GM12878 (cell line): ENCODE results near the gene CDK11A. TPM values are rescaled to one million over a fixed set of nuclear protein-coding genes. Genes with fewer than 3 reads are reported as not detected.
"Not testable (repeated sequence)": the region's sequence is repeated elsewhere in the genome, so short reads cannot be mapped to it uniquely, and the experiment has no call there.

ENCODE experiments used
- ATAC-seq: fragments of 200-7000 bp; cut with Tn5 transposase; 3 replicates; pipeline ENCODE4 v1.9.1; 2020; ENCODE audit warnings: mild to moderate bottlenecking, moderate library complexity
- BruUV-seq: library from RNA; stranded (reverse); fragments of 400-500 nt; replicated peaks from 2 replicates; lab custom pipeline; 2021; lab: Mats Ljungman, UMichigan
- CTCF ChIA-PET: fragments of 300-600 bp; sonication (Branson Sonifier 250); formaldehyde crosslinking; extraction: SDS; loops from one replicate; lab custom pipeline; 2021; ENCODE audit warnings: inconsistent platforms; lab: Yijun Ruan, JAX
- POLR2A ChIA-PET: fragments of 350-600 bp; formaldehyde crosslinking; extraction: SDS; loops from one replicate; lab custom pipeline; 2021; ENCODE audit warnings: inconsistent platforms; lab: Charles Lee
- RAD21 ChIA-PET: fragments of 300-600 bp; sonication (Branson Sonifier 250); formaldehyde crosslinking; loops from one replicate; lab custom pipeline; 2023; ENCODE audit warnings: antibody characterized with exemption; ENCODE audit not compliant: unreplicated experiment; lab: Charles Lee
- SMC1A ChIA-PET: fragments of 300-600 bp; sonication (Branson Sonifier 250); formaldehyde crosslinking; loops from one replicate; lab custom pipeline; 2023; ENCODE audit not compliant: unreplicated experiment, uncharacterized antibody; lab: Charles Lee
- DNase-seq: peaks from one replicate; pipeline ENCODE4 v3.0.0-alpha.2; 2011; ENCODE audit warnings: low read depth, low spot score
- FAIRE-seq: peaks from 3 replicates; lab custom pipeline; 2011; peaks lifted over from hg19 to GRCh38; lab: Jason Lieb, UNC
- H2AFZ ChIP-seq: 2 replicates; pipeline ENCODE4 v1.6.0; 2011; ENCODE audit warnings: low read depth, low read length, control low read depth; ENCODE audit not compliant: control insufficient read depth
- H3K27ac ChIP-seq: 2 replicates; pipeline ENCODE4 v1.5.1; 2011; ENCODE audit warnings: control low read depth; ENCODE audit not compliant: control insufficient read depth, insufficient read depth
- H3K27me3 ChIP-seq, 2 experiments: replicated peaks in 1 of 2; 2 replicates each; pipeline versions ENCODE4 v1.6.0 to v1.6.1; 2011; ENCODE audit warnings: low read length in 1 of 2; ENCODE audit not compliant: control insufficient read depth in 2 of 2, insufficient read depth in 2 of 2
- H3K36me3 ChIP-seq, 2 experiments: 2 replicates each; pipeline ENCODE4 v1.5.1; 2011; ENCODE audit warnings: low read length in 1 of 2; ENCODE audit not compliant: control insufficient read depth in 2 of 2, insufficient read depth in 2 of 2
- H3K4me1 ChIP-seq: 2 replicates; pipeline ENCODE4 v1.6.1; 2011; ENCODE audit warnings: mild to moderate bottlenecking, low read length, moderate library complexity, mixed read lengths; ENCODE audit not compliant: control insufficient read depth, insufficient read depth
- H3K4me2 ChIP-seq: 2 replicates; pipeline ENCODE4 v1.6.0; 2011; ENCODE audit warnings: control low read depth; ENCODE audit not compliant: control insufficient read depth, insufficient read depth
- H3K4me3 ChIP-seq: fragments of 200-600 bp; sonication (generic); 2 replicates; pipeline ENCODE4 v1.5.1; 2016
- H3K79me2 ChIP-seq: 2 replicates; pipeline ENCODE4 v1.6.0; 2011; ENCODE audit warnings: low read length; ENCODE audit not compliant: control insufficient read depth, insufficient read depth
- H3K9ac ChIP-seq: 2 replicates; pipeline ENCODE4 v1.8.0; 2011; ENCODE audit warnings: low read length, control low read depth, mixed read lengths; ENCODE audit not compliant: control insufficient read depth, insufficient read depth
- H3K9me3 ChIP-seq: replicated peaks from 3 replicates; pipeline ENCODE4 v1.5.1; 2011; ENCODE audit warnings: mild to moderate bottlenecking, low read length; ENCODE audit not compliant: control insufficient read depth, insufficient read depth
- H4K20me1 ChIP-seq: 2 replicates; pipeline ENCODE4 v1.6.0; 2011; ENCODE audit not compliant: control insufficient read depth, insufficient read depth
- IKZF1 ChIP-seq: fragments of 450-650 bp; conservative IDR thresholded peaks from 2 replicates; pipeline ENCODE4 v1.6.1; 2017; ENCODE audit warnings: antibody characterized with exemption, mild to moderate bottlenecking
- MEF2B ChIP-seq: fragments of 450-650 bp; IDR thresholded peaks from 2 replicates; pipeline ENCODE4 v1.6.1; 2018; ENCODE audit warnings: mild to moderate bottlenecking, moderate library complexity; ENCODE audit not compliant: partially characterized antibody, poor library complexity, severe bottlenecking
- NFYA ChIP-seq: IDR thresholded peaks from 2 replicates; pipeline ENCODE4 v1.6.1; 2011; ENCODE audit warnings: low read depth, mild to moderate bottlenecking, low read length, improper control_type of control experiment, borderline replicate concordance
- POLR2A ChIP-seq: IDR thresholded peaks from 2 replicates; pipeline ENCODE4 v1.6.1; 2011; ENCODE audit warnings: low read depth, mild to moderate bottlenecking, low read length
- SPI1 ChIP-seq: IDR thresholded peaks from 2 replicates; pipeline ENCODE4 v1.6.1; 2011; ENCODE audit warnings: low read depth, mild to moderate bottlenecking, low read length, moderate library complexity, borderline replicate concordance; ENCODE audit not compliant: insufficient read depth
- WGBS: methylation state at CpG from one replicate; pipeline ENCODE4 v1.1.6; 2016; ENCODE audit warnings: low lambda C conversion rate; ENCODE audit not compliant: insufficient replicate concordance, insufficient coverage; ENCODE audit errors: missing lambda C conversion rate; 5-methylcytosine and 5-hydroxymethylcytosine counted together
- in situ Hi-C: fragments of 300-500 bp; cut with MboI; formaldehyde crosslinking; loops from 9 replicates; pipeline ENCODE4 v1.14.3; 2018; ENCODE audit warnings: mixed read lengths
- intact Hi-C: fragments of 100-400 bp; cut with micrococcal nuclease; formaldehyde crosslinking; loops from one replicate; pipeline ENCODE4 v1.14.2; 2022; ENCODE audit not compliant: unreplicated experiment
- polyA plus RNA-seq, 11 experiments: library from polyadenylated mRNA; depleted of rRNA in 4 of 11; unstranded in 6 of 11; stranded (reverse) in 5 of 11; fragments of >200 nt; fragmentation: Nextera tagmentation in 4 of 11; fragmentation: Illumina TruSeq in 1 of 11; extraction: Ambion mirVana in 4 of 11; extraction: Trizol in 1 of 11; gene quantifications; 1 replicate in 1 of 11; 2 replicates in 10 of 11; pipeline versions ENCODE4 v1.2.1 to v1.2.3, GENCODE V29; 2011 to 2016; ENCODE audit warnings: inconsistent platforms in 2 of 11, missing spikeins in 2 of 11, low read depth in 1 of 11
- total RNA-seq, 4 experiments: library from RNA; depleted of rRNA in 3 of 4; stranded (reverse); fragments of >200 nt in 3 of 4; fragmentation: Illumina TruSeq in 1 of 4; extraction: Trizol in 1 of 4; gene quantifications; 2 replicates each; pipeline versions ENCODE4 v1.2.1 to v1.2.3, GENCODE V29; 2013 to 2021

The CDK11A gene
- total and polyA plus RNA-seq, 10 of the 15 experiments (the other 5 are each of a cell fraction or from before 2014, with no cell fraction given): 5.1 to 46.0 (median 25.9) TPM

- H3K27me3 ChIP-seq, ATAC-seq, H3K4me3 ChIP-seq, FAIRE-seq, DNase-seq, H3K9me3 ChIP-seq, CTCF ChIA-PET, H3K4me2 ChIP-seq, H3K9ac ChIP-seq, intact Hi-C loops, H3K4me1 ChIP-seq, in situ Hi-C loops, H2AFZ ChIP-seq, H3K36me3 ChIP-seq, H3K27ac ChIP-seq, POLR2A ChIA-PET, BruUV-seq, RAD21 ChIA-PET, SMC1A ChIA-PET, H4K20me1 ChIP-seq: not testable (repeated sequence)
- H3K79me2 ChIP-seq: peaks cover 14% of the 10 kb centered on the region
- 67% methylated on average over 3 of the region's 7 CpGs for WGBS
These were observed 34.6 kb downstream of the CDK11A start for GRCh38 chr1:1689526-1689925.

GRCh38 chr1:1687846-1688245 lies 36.3 kb downstream of the CDK11A start:
- Histone ChIP-seq H3K9ac (no peak overlapping the region), H3K27me3 (no peaks in the 10 kb centered on the region), H3K36me3 (peaks cover 0 to 6% of the 10 kb centered on the region in 2 experiments; a peak in 1 of 4 replicates), H3K79me2 (peaks cover 14% of the 10 kb centered on the region), H3K9me3 (no peaks in the 10 kb centered on the region), H3K27ac (no peak overlapping the region), H2AFZ (no peak overlapping the region), H3K4me3 (no peak overlapping the region), H3K4me1 (no peaks in the 10 kb centered on the region; the same call in 1 of the 2 replicates), H3K4me2 (no peak overlapping the region), H4K20me1 (no peaks in the 10 kb centered on the region)
- ChIA-PET CTCF (no interaction called here), POLR2A (no interaction called here), RAD21 (no interaction called here), SMC1A (no interaction called here)
- WGBS: 87% methylated on average over 9 of the region's 9 CpGs
- DNase-seq: no peak
- BruUV-seq: no TSS peak
- no peak for ATAC-seq
- no peak for TF ChIP-seq SPI1
- no peak for TF ChIP-seq IKZF1
- TF ChIP-seq POLR2A: no peak
- TF ChIP-seq MEF2B: no peak
- TF ChIP-seq NFYA: no peak
- no peak for FAIRE-seq
- in situ Hi-C loops (no loop called here), intact Hi-C loops (no loop called here)
